Activated CD8-positive, alpha-beta memory T cell treated with anti-CD3 and anti-CD28 coated beads, Interleukin-2, amount 10 ng/mL, durations not matched to agents 7 days and 5 days (primary cell): ENCODE measurements around the gene NAA38. TPM values are rescaled to one million over a fixed set of nuclear protein-coding genes. Genes with fewer than 3 reads are reported as not detected.

Experiments used
- ATAC-seq: fragments of 150-1000 bp; cut with Tn5 transposase; one replicate; pipeline ENCODE4 v1.10.0; 2021; ENCODE audit warnings: moderate library complexity
- CTCF ChIA-PET: fragments of 350-600 bp; sonication (Branson Sonifier 250); formaldehyde crosslinking; loops from one replicate; lab custom pipeline; 2021; ENCODE audit warnings: antibody characterized with exemption; lab: Charles Lee
- DNase-seq: peaks from one replicate; pipeline ENCODE4 v3.0.0-alpha.2; 2020
- H3K27ac Mint-ChIP-seq: one replicate; pipeline ENCODE4 v1.8.0; 2021; ENCODE audit warnings: mild to moderate bottlenecking, mixed read lengths
- H3K27me3 Mint-ChIP-seq: one replicate; pipeline ENCODE4 v1.8.0; 2021; ENCODE audit warnings: mixed read lengths
- H3K36me3 Mint-ChIP-seq: one replicate; pipeline ENCODE4 v1.8.0; 2021; ENCODE audit warnings: mild to moderate bottlenecking, mixed read lengths
- H3K4me1 Mint-ChIP-seq: one replicate; pipeline ENCODE4 v1.8.0; 2021; ENCODE audit warnings: mixed read lengths
- H3K4me3 Mint-ChIP-seq: one replicate; pipeline ENCODE4 v1.8.0; 2021; ENCODE audit warnings: mild to moderate bottlenecking, moderate library complexity, mixed read lengths
- H3K9me3 Mint-ChIP-seq: one replicate; pipeline ENCODE4 v1.8.0; 2022; ENCODE audit warnings: low read depth, mixed read lengths
- total RNA-seq, 2 experiments: library from RNA; stranded (reverse); gene quantifications; one replicate each; pipeline ENCODE4 v1.2.3, GENCODE V29; 2021

NAA38 gene
- total RNA-seq, 2 experiments from 2014 or later, result 86.0 to 95.8 TPM

DNA sequence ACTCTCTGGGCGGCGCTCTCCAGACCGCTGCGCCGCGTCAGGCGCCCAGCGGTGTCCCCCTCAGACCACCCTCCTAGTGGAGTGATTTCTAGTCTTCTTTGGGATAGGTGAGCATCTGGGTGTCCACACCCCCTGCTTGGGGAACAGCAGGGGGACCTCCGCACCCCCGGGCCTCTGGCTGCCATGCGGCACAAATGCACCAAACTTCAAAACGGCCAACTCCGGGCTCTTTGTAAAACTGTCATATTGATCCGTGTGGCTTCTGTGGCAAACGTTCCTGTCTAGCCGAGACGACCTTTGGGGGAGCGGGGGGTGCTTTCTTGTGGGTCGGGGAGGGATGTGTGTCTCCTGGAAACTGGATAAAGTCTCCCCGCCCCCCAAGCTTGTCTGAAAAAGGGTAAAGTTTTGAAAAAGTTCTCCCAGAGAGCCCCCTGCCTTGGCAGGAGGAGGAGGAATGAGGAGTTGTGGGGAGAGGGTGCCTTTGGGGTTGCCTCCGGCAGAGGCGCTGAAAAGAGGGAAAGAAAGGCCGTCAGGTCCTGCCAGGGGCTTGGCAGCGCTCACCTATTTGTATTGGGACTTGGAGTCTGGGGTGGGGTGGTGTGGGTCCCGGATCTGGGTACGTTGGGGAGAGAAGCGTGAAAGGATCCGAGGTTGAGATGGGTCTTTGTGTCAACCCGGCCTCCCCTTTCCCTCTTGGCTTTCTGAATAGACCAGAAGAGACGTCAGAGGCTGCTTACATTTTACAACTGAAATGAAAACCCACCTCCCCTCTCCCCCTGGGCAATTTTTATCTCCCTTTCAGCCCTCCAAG lies 29.1 kb upstream of the NAA38 start:
- peaks cover 3% of the 10 kb centered on the region for H3K4me1 Mint-ChIP-seq
- H3K27ac Mint-ChIP-seq, result no peak overlapping the region
- CTCF ChIA-PET, result interaction anchor here (1.0 to 1.8 kb wide), 8 partner anchors 17 to 106 kb away, joined by 3 to 6 read pairs (median 5); partner anchors contain the start of genes CYB5D1 and NAA38
- H3K36me3 Mint-ChIP-seq, result peaks cover 16% of the 10 kb centered on the region
- no peaks in the 10 kb centered on the region for H3K27me3 Mint-ChIP-seq
- DNase-seq (peak; percentile 77), ATAC-seq (peak; percentile 10)
- H3K9me3 Mint-ChIP-seq, result no peaks in the 10 kb centered on the region
- no peak overlapping the region for H3K4me3 Mint-ChIP-seq

DNA sequence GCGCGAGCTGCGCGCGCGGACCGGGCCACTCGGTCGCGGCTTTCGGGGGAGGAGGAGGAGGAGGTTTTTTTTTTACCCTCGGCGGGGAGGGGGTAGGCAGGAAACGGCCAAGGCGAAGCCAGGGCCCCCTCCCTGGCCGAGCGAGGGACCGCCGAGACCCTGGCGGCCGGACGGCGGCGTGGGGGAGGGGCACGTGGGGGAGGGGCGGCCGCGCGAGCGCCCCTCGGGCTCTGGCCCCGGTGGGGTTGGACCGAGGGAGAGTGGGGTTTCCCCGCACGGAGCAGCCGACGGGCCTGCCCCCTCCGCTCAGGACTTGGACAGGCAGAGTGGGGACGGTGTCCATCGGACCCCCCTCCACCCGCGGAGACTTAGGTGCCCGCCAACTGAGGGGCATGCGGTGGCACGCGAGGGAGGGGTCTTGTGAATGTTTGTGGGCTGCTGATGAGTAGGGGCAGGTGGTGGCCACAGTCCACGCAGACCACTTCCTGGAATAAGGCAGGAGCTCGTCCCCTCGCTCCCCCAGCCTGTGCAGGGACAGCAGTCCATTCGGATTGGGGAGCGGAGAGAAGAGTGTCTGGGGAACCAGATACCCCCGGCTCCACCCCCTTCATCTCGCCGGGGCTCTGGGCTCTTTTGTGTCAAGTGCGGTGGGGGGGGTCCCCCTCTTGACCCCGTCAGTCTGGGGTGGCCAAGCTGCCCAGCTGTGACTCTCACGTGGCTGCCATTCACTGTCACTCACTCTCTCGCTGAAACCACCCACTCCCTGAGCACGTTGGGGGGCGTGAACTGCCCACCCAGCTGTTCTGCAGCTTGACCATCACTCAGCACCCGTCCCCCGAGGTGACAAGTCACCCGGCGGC lies 28.2 kb upstream of the NAA38 start:
- Mint-ChIP-seq H3K9me3 (no peaks in the 10 kb centered on the region), H3K4me1 (peaks cover 3% of the 10 kb centered on the region), H3K27me3 (no peaks in the 10 kb centered on the region), H3K27ac (no peak overlapping the region), H3K4me3 (no peak overlapping the region), H3K36me3 (peaks cover 8% of the 10 kb centered on the region)
- ATAC-seq (peak; percentile 15), DNase-seq (peak; percentile 72)
- CTCF ChIA-PET, result interaction anchor here (1.0 to 1.8 kb wide), 8 partner anchors 17 to 107 kb away, joined by 3 to 6 read pairs (median 5); partner anchors contain the start of genes CYB5D1 and NAA38

DNA sequence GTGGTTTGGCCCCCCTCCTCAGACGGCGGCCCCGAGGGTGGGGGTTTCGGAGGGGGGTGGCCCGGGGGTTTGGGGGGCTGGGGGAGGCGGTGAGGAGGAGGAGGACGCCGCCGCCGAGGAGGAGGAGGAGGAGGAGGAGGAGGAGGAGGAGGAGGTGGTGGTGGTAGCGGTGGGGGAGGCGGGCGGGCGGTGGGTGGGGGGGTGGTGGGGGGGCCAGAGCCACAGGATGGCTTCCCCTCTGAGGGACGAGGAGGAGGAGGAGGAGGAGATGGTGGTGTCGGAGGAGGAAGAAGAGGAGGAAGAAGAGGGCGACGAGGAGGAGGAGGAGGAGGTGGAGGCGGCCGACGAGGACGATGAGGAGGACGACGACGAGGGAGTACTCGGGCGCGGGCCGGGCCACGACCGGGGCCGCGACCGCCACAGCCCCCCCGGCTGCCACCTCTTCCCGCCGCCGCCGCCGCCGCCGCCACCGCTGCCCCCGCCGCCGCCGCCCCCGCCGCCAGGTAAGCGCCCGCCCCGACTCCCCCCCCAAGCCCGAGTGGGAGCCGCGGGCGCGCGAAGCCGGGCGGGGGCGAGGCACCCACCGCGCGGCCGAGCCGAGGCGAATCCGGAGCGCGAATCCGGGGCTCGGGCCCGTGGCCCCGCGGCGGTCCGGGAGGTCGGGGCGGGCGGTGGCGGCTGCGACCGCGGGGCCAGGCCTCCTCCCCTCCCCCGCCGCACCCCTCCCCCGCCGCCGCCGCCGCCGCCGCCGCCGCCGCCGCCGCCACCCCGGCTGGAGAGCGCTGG lies 27.4 kb upstream of the NAA38 start:
- H3K36me3 Mint-ChIP-seq, result peaks cover 1% of the 10 kb centered on the region
- peaks cover 3% of the 10 kb centered on the region for H3K4me1 Mint-ChIP-seq
- DNase-seq (peak; percentile 54), ATAC-seq (peak; percentile 0)
- H3K27ac Mint-ChIP-seq, result peak overlapping the region; percentile 77
- no peaks in the 10 kb centered on the region for H3K27me3 Mint-ChIP-seq
- no peaks in the 10 kb centered on the region for H3K9me3 Mint-ChIP-seq
- H3K4me3 Mint-ChIP-seq, result peak overlapping the region; percentile 67
- CTCF ChIA-PET, result interaction anchor here (1.0 to 1.8 kb wide), 3 partner anchors 21 to 108 kb away, joined by 4 to 6 read pairs (median 5); no protein-coding TSS in a partner anchor

DNA sequence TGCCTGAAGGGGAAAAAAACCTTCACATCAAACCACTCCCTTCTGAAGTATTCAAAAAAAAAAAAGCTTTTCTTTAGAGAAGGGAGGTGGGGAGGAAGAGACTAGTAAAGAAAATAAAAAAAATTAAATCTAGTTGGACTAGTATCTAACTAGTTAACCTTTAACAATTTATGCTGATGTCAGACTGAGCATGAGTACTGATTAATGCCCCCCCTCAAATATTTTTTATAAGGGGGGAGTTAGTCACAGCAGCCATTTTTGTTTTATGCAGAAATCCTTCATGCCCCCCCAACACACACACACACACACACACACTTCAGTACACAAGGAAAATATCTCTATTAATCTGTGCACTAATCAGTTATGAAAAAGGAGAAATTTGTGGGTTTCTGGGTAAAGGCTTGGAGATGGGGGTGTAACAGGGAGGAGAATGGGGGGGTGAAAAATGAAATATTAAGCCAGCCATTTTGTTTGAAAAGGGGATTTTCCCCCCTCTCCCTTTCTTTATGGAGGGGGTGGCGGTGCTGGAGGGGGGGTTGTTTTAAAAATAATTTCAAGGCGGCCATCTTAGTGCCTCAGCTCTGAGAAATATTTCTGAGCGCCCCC lies 26.5 kb upstream of the NAA38 start:
- CTCF ChIA-PET, result interaction anchor here (0.5 to 2.2 kb wide), 5 partner anchors 15 to 236 kb away, joined by 3 to 6 read pairs (median 4); no protein-coding TSS in a partner anchor
- peaks cover 1% of the 10 kb centered on the region for H3K36me3 Mint-ChIP-seq
- H3K4me3 Mint-ChIP-seq, result peak overlapping the region; percentile 62
- DNase-seq (no peak), ATAC-seq (no peak)
- no peaks in the 10 kb centered on the region for H3K9me3 Mint-ChIP-seq
- peaks cover 3% of the 10 kb centered on the region for H3K4me1 Mint-ChIP-seq
- H3K27me3 Mint-ChIP-seq, result no peaks in the 10 kb centered on the region
- peak overlapping the region; percentile 72 for H3K27ac Mint-ChIP-seq

DNA sequence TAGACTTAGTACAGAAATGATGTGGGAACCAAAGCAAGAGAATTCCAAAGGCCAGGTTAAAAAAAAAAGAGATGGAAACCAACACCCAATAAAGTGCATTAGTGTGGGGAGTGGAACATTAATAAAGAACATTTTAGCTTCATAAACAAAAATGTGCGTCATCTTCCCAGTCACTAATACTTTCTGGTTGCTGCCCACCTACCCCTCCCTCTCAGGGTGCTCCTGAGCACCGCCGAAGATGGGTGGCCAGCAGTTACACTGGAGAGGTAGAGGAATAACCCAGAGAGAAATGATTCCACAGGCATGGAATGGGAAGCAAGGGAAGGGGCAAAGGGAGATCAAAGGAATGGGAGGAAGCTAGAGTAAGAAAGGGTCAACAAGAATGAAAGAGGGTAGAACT lies 25.3 kb upstream of the NAA38 start:
- Mint-ChIP-seq H3K4me1 (peaks cover 3% of the 10 kb centered on the region), H3K4me3 (no peak overlapping the region), H3K27me3 (no peaks in the 10 kb centered on the region), H3K36me3 (peaks cover 1% of the 10 kb centered on the region), H3K27ac (no peak overlapping the region), H3K9me3 (no peaks in the 10 kb centered on the region)
- ATAC-seq (no peak), DNase-seq (no peak)
- CTCF ChIA-PET, result interaction anchor here (1.2 to 2.2 kb wide), 6 partner anchors 14 to 236 kb away, joined by 4 to 6 read pairs (median 4); no protein-coding TSS in a partner anchor

DNA sequence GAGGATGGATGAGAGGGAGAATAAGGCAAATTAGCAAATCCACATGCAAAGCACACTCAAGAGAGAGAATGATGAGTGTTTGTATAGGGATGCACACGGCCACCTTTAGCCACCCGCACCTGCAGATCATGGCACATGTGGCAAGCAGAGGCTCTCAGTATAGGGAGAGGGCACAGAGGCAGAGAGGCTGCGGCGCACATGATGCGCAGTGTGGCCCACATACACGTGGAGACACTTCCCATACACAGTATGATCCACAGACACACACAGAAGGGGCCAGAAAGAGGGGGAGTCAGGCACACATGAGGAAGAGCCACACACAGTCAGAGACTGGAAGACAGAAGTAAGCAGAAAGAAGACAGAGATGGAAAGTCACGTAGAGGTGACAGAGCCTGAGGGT lies 24.7 kb upstream of the NAA38 start:
- no peak for DNase-seq
- Mint-ChIP-seq H3K36me3 (peaks cover 3% of the 10 kb centered on the region), H3K4me1 (peaks cover 5% of the 10 kb centered on the region), H3K9me3 (no peaks in the 10 kb centered on the region), H3K27me3 (no peaks in the 10 kb centered on the region), H3K27ac (no peak overlapping the region), H3K4me3 (no peak overlapping the region)
- ATAC-seq, result no peak
- CTCF ChIA-PET, result interaction anchor here (1.2 to 2.2 kb wide), 5 partner anchors 13 to 237 kb away, joined by 4 to 6 read pairs (median 4); no protein-coding TSS in a partner anchor

DNA sequence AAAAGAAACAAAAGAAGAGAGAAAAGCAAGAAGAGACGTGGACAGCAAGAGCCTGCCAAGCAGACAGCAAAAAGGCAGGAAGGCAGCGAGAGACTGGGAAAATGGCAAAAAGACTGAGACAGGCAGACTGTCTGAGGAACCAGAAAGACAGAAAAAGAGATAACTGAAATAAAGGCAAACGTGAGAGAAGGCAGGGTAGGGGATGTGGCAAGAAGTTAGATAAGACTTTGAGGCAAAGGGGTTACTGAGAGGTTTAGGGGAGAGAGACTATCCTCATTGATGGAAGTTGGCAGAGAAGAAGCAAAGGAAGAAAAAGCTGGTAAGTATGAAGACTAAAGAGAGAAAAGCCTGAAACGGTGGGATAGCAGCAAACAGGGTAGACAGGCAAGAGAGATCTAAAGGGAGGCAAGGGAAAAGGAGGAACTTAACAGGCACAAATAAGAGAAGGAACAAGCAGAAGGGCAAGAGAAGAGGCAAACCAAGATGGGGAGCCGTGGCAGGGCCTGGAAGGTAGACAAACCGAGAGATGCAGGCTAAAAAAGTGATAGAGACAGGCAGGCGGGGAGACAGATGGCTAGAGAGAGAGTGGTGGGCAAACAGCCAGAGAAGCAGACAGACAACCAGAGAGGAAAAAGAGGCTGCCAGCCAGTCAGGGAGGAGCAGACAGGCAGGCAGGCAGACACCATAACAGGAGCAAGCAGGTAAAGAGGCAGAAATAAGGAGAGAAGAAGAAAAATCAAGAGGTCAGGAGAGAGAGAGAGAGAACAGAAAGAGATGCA lies 24.1 kb upstream of the NAA38 start:
- H3K36me3 Mint-ChIP-seq, result peaks cover 4% of the 10 kb centered on the region
- CTCF ChIA-PET, result no interaction called here
- DNase-seq (no peak), ATAC-seq (no peak)
- peaks cover 5% of the 10 kb centered on the region for H3K4me1 Mint-ChIP-seq
- H3K4me3 Mint-ChIP-seq, result no peak overlapping the region
- no peak overlapping the region for H3K27ac Mint-ChIP-seq
- H3K9me3 Mint-ChIP-seq, result no peaks in the 10 kb centered on the region
- no peaks in the 10 kb centered on the region for H3K27me3 Mint-ChIP-seq

DNA sequence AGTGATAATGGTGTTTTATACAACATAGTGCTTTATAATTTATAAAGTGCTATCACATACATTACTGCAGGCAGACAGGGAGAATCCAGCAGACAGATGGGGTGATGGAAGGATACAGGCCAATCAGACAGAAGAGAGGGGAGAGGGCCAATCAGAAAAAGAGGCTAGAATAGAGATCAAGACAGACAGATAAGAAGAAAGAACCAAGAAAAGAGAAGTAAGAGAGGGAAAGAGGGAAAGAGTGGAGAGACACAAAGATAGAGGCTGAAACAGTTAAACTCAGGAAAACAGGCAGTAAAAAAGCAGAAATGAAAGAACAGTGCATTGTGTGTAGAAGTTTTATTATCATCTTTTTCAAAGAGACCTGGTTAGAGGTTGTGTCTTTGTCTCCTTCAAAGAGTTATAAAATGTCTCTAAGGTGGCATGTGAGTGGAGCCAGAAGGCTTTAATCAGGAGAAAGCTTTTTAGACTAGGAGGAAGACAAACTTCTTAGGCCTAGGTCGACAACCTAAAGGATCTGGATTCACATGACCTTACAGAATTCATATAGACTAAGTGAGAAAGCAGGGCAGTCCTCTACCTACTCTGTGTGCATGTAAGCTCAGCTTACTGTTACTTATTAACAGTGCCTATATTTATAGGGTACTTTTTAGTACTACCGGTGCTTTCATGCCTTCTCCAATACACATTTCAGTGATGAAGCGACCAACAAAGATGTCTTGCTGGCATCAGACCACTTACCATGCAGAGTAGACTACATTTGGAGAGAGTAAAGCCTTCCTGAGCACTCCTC lies 22.9 kb upstream of the NAA38 start:
- H3K9me3 Mint-ChIP-seq, result no peaks in the 10 kb centered on the region
- no peak overlapping the region for H3K4me3 Mint-ChIP-seq
- DNase-seq, result no peak
- peaks cover 10% of the 10 kb centered on the region for H3K36me3 Mint-ChIP-seq
- peaks cover 8% of the 10 kb centered on the region for H3K4me1 Mint-ChIP-seq
- CTCF ChIA-PET, result no interaction called here
- no peak for ATAC-seq
- no peak overlapping the region for H3K27ac Mint-ChIP-seq
- H3K27me3 Mint-ChIP-seq, result no peaks in the 10 kb centered on the region

DNA sequence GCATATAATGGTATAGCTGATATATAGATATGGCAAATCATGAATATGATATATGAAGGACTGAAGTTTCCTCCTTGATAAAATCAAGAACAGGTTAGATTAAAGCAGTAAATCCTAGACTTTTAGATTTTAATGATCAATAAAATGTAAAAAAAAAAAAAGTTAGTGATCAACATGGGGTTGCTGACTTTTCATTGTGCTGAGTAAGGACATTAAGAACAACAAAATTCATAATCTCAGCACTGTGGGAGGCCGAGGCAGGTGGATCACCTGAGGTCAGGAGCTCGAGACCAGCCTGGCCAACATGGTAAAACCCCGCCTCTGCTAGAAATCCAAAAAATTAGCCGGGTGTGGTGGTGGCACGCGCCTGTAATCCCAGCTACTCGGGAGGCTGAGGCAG lies 20.9 kb upstream of the NAA38 start:
- DNase-seq, result no peak
- Mint-ChIP-seq H3K27ac (no peak overlapping the region), H3K27me3 (no peaks in the 10 kb centered on the region), H3K36me3 (peaks cover 14% of the 10 kb centered on the region), H3K4me3 (no peak overlapping the region), H3K4me1 (peaks cover 5% of the 10 kb centered on the region), H3K9me3 (no peaks in the 10 kb centered on the region)
- ATAC-seq, result no peak
- CTCF ChIA-PET, result no interaction called here

DNA sequence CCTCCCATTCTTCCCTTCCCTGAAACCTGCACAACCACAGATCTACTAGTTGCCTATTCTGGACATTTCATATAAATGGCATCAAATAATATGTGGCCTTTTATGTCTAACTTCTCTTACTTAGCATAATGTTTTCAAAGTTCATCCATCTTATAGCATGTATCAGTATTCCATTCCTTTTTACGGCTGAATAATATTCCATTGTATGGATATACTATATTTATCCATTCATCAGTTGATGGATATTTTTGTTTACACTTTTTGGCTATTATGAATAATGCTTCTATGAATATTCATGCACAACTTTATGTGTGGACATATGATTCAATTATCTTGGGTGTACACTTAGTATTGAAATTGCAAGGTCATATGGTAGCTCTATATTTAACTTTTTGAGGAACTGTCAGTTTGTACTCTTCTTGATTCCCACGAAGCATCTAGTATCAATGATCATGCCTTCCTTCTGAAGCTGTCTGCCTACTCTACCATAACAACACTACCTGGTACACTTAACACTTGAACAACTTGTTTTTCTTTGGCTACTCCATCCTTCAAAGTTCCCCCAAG lies 18.5 kb upstream of the NAA38 start:
- Mint-ChIP-seq H3K4me1 (peaks cover 5% of the 10 kb centered on the region), H3K27me3 (no peaks in the 10 kb centered on the region), H3K36me3 (peaks cover 17% of the 10 kb centered on the region), H3K4me3 (no peak overlapping the region), H3K9me3 (no peaks in the 10 kb centered on the region), H3K27ac (no peak overlapping the region)
- DNase-seq (no peak), ATAC-seq (no peak)
- CTCF ChIA-PET, result interaction anchor here (1.1 to 2.3 kb wide), 4 partner anchors 12 to 114 kb away, joined by 3 to 7 read pairs (median 6); no protein-coding TSS in a partner anchor

DNA sequence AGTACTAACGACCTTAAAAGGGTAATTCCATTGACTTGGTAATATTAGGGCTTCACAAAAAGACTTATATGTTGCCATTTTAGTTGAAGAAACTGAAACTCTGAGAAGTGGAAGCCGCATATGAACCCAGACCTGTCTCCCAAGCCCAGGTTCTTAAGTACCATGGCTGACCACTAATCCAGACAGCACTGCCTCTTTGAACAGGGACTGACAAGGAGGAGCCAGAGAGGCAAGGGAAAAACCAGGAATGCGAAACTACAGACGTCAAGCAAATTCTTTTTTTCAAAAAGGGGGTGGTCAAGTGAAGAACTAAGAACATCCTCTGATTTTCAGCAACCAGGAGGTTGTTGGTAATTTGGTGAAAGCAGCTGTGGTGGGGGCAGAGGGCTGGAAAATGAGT lies 15.7 kb upstream of the NAA38 start:
- Mint-ChIP-seq H3K27ac (no peak overlapping the region), H3K27me3 (no peaks in the 10 kb centered on the region), H3K36me3 (peaks cover 20% of the 10 kb centered on the region), H3K4me3 (no peak overlapping the region), H3K4me1 (peaks cover 20% of the 10 kb centered on the region), H3K9me3 (no peaks in the 10 kb centered on the region)
- ATAC-seq (no peak), DNase-seq (peak; percentile 3)
- CTCF ChIA-PET, result interaction anchor here (1.3 to 8.1 kb wide), 3 partner anchors 12 to 117 kb away, joined by 3 to 68 read pairs (median 37); no protein-coding TSS in a partner anchor
